ENCODE results near the gene TBX2.

TBX2 gene

GRCh38 chr17:61453566-61454380 lies 54.1 kb downstream of the TBX2 start:
- FAIRE-seq = no peak

DNA sequence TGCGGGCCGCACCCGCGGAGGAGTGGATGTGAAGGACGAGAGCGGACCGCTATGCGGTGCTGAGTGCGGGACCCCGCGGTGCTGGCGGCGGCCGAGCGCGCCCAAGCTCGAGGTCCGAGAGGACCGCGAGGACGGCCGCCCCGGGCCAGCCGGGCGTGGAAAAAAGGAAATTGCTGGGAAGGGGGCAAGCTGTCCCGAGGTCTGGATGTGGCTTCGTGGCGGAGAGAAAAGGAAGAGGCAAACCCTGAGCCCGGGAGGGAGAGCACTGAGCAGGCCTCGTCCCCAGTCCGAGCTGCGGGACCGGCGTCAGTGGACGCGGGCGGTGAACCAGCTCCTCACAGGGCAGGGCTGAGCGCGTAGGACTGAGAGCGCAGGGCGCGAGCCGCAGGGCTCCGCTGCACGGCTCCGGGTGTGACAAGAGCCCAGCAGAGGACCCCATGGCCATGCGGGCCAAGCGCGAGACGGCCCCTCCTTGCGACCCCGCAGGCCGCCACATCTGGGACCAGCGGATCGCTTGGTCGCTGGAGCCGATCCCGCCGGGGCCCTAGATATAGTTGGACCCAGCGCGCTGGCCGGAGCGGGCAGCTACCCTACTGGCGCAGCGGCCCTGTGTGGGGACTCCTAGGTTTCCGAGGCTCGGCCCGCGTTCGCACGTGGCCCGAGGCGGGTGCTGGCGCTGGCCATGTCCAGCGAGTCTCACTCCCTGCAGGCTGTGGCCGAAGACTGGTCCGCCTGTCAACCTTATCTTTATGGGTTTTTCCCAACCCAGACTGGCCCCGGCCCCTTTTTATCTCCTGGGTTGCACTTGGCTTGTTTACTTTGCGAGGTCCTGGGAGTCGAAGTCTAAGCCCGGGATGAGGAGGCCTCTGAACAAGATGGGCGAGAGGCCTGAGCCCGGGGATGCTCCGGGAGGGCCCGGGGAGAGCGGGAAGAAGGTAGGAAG lies 55.0 kb downstream of the TBX2 start:
- no peak for DNase-seq (ENCODE audit: low spot score)
- peak; percentile 42 for FAIRE-seq

More at GRCh38 chr17:61453566-61454380, 54.1 kb downstream of the TBX2 start:
- no peak for DNase-seq (ENCODE audit: low spot score)

GRCh38 chr17:61455324-61456060 lies 55.8 kb downstream of the TBX2 start:
- DNase-seq (ENCODE audit: low spot score) = no peak
- peak; percentile 85 for FAIRE-seq

DNA sequence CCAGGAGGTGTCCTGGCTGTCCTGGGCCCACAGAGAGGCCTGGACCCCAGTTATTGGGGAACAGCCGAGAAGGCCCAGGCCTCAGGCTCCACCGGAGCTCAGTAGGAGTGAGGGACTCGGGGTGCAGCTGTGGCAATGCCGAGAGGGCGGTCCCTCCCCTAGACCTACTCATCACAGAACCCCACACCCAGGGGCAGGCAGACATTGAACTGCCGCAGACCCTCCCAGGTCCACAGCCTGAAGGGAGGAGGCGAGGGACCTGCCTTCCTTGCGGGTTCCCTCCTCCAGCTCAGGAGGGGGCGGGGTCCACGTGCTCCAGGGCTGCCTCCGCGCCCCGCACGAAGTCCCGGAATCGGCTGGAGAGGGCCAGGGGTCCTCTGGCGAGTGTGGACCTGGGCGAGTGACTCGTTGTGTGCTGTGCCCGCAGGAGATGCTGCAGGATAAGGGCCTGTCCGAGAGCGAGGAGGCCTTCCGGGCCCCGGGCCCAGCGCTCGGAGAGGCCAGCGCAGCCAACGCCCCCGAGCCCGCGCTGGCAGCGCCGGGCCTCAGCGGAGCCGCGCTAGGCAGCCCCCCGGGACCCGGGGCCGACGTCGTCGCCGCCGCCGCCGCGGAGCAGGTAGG lies 56.5 kb downstream of the TBX2 start:
- FAIRE-seq (no peak), DNase-seq (ENCODE audit: low spot score) (no peak)

GRCh38 chr17:61456688-61457225 lies 57.1 kb downstream of the TBX2 start:
- no peak for FAIRE-seq
- DNase-seq (ENCODE audit: low spot score) = no peak

GRCh38 chr17:61457226-61457983 lies 57.8 kb downstream of the TBX2 start:
- DNase-seq (ENCODE audit: low spot score) (no peak), FAIRE-seq (peak; percentile 5)

DNA sequence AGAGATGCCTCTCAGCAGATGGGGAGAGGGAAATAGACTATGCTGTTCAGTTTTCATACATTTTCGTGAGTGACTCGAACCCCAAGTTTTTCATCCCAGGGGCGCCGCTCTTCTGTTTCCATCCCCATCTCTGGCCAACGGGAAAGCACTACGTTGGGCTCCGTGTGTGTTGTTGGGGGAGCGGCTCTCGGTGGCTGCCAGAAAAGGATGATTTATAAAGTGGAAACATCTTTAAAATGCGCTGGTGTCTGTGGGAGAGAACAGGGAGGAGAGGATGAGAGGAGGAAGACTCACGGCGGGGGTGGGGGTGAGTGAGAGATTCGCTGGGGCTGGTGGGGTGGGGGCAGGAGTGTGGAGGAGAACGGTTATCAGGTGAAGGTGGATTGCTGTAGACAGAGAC lies 58.4 kb downstream of the TBX2 start:
- DNase-seq (ENCODE audit: low spot score) = no peak
- peak; percentile 17 for FAIRE-seq

GRCh38 chr17:61458421-61459141 lies 58.9 kb downstream of the TBX2 start:
- peak; percentile 69 for FAIRE-seq

More at GRCh38 chr17:61458421-61459141, 58.9 kb downstream of the TBX2 start:
- DNase-seq (ENCODE audit: low spot score) = no peak

All from urothelium cell line (cell line).